HCT116 (cell line): ENCODE data around the gene SERPIND1. TPM values are rescaled to one million over a fixed set of nuclear protein-coding genes. Genes with fewer than 3 reads are reported as not detected.

Experiments
- ATAC-seq: fragments of 200-7000 bp; cut with Tn5 transposase; 2 replicates; pipeline ENCODE4 v1.9.1; 2020; ENCODE audit warnings: mild to moderate bottlenecking, moderate library complexity
- BruUV-seq: library from RNA; stranded (reverse); fragments of 400-500 nt; replicated peaks from 2 replicates; lab custom pipeline; 2021; lab: Mats Ljungman, UMichigan
- CTCF ChIA-PET: fragments of 300-600 bp; sonication (Branson Sonifier 250); formaldehyde crosslinking; loops from one replicate; lab custom pipeline; 2021; ENCODE audit warnings: antibody characterized with exemption; lab: Charles Lee
- POLR2A ChIA-PET: fragments of 300-600, 350-600 bp; sonication (Branson Sonifier 250); formaldehyde crosslinking; loops from one replicate; lab custom pipeline; 2021; ENCODE audit warnings: antibody characterized with exemption; lab: Charles Lee
- RAD21 ChIA-PET, 2 experiments: fragments of 300-600 bp; sonication (Branson Sonifier 250); formaldehyde crosslinking; loops; one replicate each; lab custom pipeline; 2023; ENCODE audit warnings: low total read pairs in 2 of 2; ENCODE audit not compliant: uncharacterized antibody in 2 of 2, unreplicated experiment in 2 of 2, low non-redundant PET in 1 of 2; lab: Charles Lee
- DNase-seq: peaks from one replicate; pipeline ENCODE4 v3.0.0-alpha.2; 2010; ENCODE audit warnings: low read depth, low spot score
- H2AFZ ChIP-seq: fragments of 200-600 bp; shearing (Covaris generic), sonication (generic); 2 replicates; pipeline ENCODE4 v1.6.1; 2017; ENCODE audit warnings: low read depth, mixed run types, mixed read lengths, antibody characterized with exemption, low read length; ENCODE audit not compliant: poor library complexity, severe bottlenecking
- H3K27ac ChIP-seq: 2 replicates; pipeline ENCODE4 v1.5.1; 2012; ENCODE audit warnings: low read depth, low read length
- H3K27me3 ChIP-seq: fragments of 200-600 bp; sonication (generic); 2 replicates; pipeline ENCODE4 v1.6.1; 2016; ENCODE audit warnings: mixed run types, low read length, mixed read lengths; ENCODE audit not compliant: insufficient read depth
- H3K36me3 ChIP-seq, 2 experiments: fragments of 200-500 bp in 1 of 2; fragments of 200-600 bp in 1 of 2; sonication (Bioruptor generic) in 1 of 2; sonication (generic) in 1 of 2; 2 replicates each; pipeline versions ENCODE4 v1.5.1 to v1.6.1; 2014 to 2016; ENCODE audit warnings: low read length in 2 of 2, inconsistent platforms in 1 of 2, mixed read lengths in 1 of 2, mixed run types in 1 of 2; ENCODE audit not compliant: insufficient read depth in 2 of 2, control insufficient read depth in 1 of 2
- H3K4me1 ChIP-seq, 2 experiments: fragments of 200-600 bp in 1 of 2; sonication (generic) in 1 of 2; 2 replicates each; pipeline versions ENCODE4 v1.5.1 to v1.6.1; 2012 to 2017; ENCODE audit warnings: low read length in 2 of 2, inconsistent platforms in 1 of 2, mild to moderate bottlenecking in 1 of 2, mixed read lengths in 1 of 2, mixed run types in 1 of 2, moderate library complexity in 1 of 2; ENCODE audit not compliant: insufficient read depth in 2 of 2, control insufficient read depth in 1 of 2
- H3K4me2 ChIP-seq: fragments of 200-600 bp; sonication (generic); 2 replicates; pipeline ENCODE4 v1.6.1; 2017; ENCODE audit warnings: mixed run types, low read length, mixed read lengths
- H3K4me3 ChIP-seq, 2 experiments: fragments of 200-600 bp in 1 of 2; sonication (generic) in 1 of 2; replicated peaks in 1 of 2; 2 replicates each; pipeline ENCODE4 v1.5.1; 2011 to 2016; ENCODE audit warnings: low read length in 2 of 2, control low read depth in 1 of 2, low read depth in 1 of 2, mild to moderate bottlenecking in 1 of 2, mixed read lengths in 1 of 2, mixed run types in 1 of 2
- H3K79me2 ChIP-seq: fragments of 200-600 bp; sonication (generic); 2 replicates; pipeline ENCODE4 v1.6.1; 2017; ENCODE audit warnings: mild to moderate bottlenecking, mixed run types, low read length, moderate library complexity, mixed read lengths; ENCODE audit not compliant: insufficient read depth
- H3K9ac ChIP-seq: fragments of 200-600 bp; sonication (generic); 2 replicates; pipeline ENCODE4 v1.6.1; 2016; ENCODE audit warnings: low read length, mixed read lengths
- H3K9me2 ChIP-seq: fragments of 200-600 bp; sonication (generic), shearing (Covaris generic); 2 replicates; pipeline ENCODE4 v1.6.1; 2017; ENCODE audit warnings: mixed run types, mild to moderate bottlenecking, moderate library complexity; ENCODE audit not compliant: insufficient read depth
- H3K9me3 ChIP-seq, 2 experiments: fragments of 200-500 bp in 1 of 2; fragments of 200-600 bp in 1 of 2; sonication (Bioruptor generic) in 1 of 2; sonication (generic) in 1 of 2; 2 replicates each; pipeline ENCODE4 v1.6.1; 2014 to 2017; ENCODE audit warnings: low read length in 2 of 2, mixed read lengths in 2 of 2, inconsistent platforms in 1 of 2, low read depth in 1 of 2, mild to moderate bottlenecking in 1 of 2, mixed run types in 1 of 2, moderate library complexity in 1 of 2; ENCODE audit not compliant: control insufficient read depth in 1 of 2, insufficient read depth in 1 of 2
- H4K20me1 ChIP-seq: fragments of 200-600 bp; sonication (generic), shearing (Covaris generic); 2 replicates; pipeline ENCODE4 v1.6.1; 2017; ENCODE audit warnings: mixed run types, mild to moderate bottlenecking, moderate library complexity; ENCODE audit not compliant: insufficient read depth
- ATF3 ChIP-seq: IDR thresholded peaks from 2 replicates; pipeline ENCODE4 v1.6.1; 2012
- CEBPB ChIP-seq: IDR thresholded peaks from 2 replicates; pipeline ENCODE4 v1.6.1; 2012; ENCODE audit warnings: low read depth
- CTCF ChIP-seq, 3 experiments: fragments of 200-600 bp in 1 of 3; sonication (generic) in 1 of 3; IDR thresholded peaks in 2 of 3; conservative IDR thresholded peaks in 1 of 3; 2 replicates each; pipeline ENCODE4 v1.5.1; 2012 to 2017; ENCODE audit warnings: low read depth in 2 of 3, low read length in 2 of 3, antibody characterized with exemption in 1 of 3, borderline replicate concordance in 1 of 3, control low read depth in 1 of 3, mild to moderate bottlenecking in 1 of 3, mixed read lengths in 1 of 3, mixed run types in 1 of 3, moderate library complexity in 1 of 3; ENCODE audit not compliant: insufficient read depth in 1 of 3
- EZH2phosphoT487 ChIP-seq: fragments of 200-600 bp; IDR thresholded peaks from 2 replicates; pipeline ENCODE4 v1.6.1; 2018; ENCODE audit warnings: antibody characterized with exemption, borderline replicate concordance
- FOSL1 ChIP-seq: IDR thresholded peaks from 2 replicates; pipeline ENCODE4 v1.6.1; 2012; ENCODE audit warnings: low read depth
- JUND ChIP-seq: IDR thresholded peaks from 2 replicates; pipeline ENCODE4 v1.6.1; 2012
- MAX ChIP-seq: IDR thresholded peaks from 2 replicates; pipeline ENCODE4 v1.6.1; 2012
- POLR2AphosphoS5 ChIP-seq: IDR thresholded peaks from 2 replicates; pipeline ENCODE4 v1.6.1; 2011; ENCODE audit warnings: mild to moderate bottlenecking, low read depth, low read length, moderate library complexity
- RAD21 ChIP-seq: IDR thresholded peaks from 2 replicates; pipeline ENCODE4 v1.6.1; 2012; ENCODE audit warnings: low read depth, mild to moderate bottlenecking
- SP1 ChIP-seq: IDR thresholded peaks from 2 replicates; pipeline ENCODE4 v1.6.1; 2012; ENCODE audit warnings: low read depth
- YY1 ChIP-seq: IDR thresholded peaks from 2 replicates; pipeline ENCODE4 v1.6.1; 2011; ENCODE audit warnings: low read length, low read depth, moderate library complexity, mild to moderate bottlenecking; ENCODE audit not compliant: insufficient replicate concordance; ENCODE audit errors: extremely low read depth
- ZBTB33 ChIP-seq: IDR thresholded peaks from 2 replicates; pipeline ENCODE4 v1.6.1; 2011; ENCODE audit warnings: mild to moderate bottlenecking, low read length, moderate library complexity; ENCODE audit not compliant: insufficient replicate concordance; ENCODE audit errors: extremely low read depth
- ZFX ChIP-seq: fragments of 450-650 bp; IDR thresholded peaks from 2 replicates; pipeline ENCODE4 v1.6.1; 2017
- ZNF274 ChIP-seq: fragments of 200-500 bp; sonication (Bioruptor generic); IDR thresholded peaks from 2 replicates; pipeline ENCODE4 v1.6.1; 2014; ENCODE audit warnings: mild to moderate bottlenecking, low read depth, low read length, inconsistent platforms
- intact Hi-C: fragments of 100-400 bp; cut with micrococcal nuclease; formaldehyde crosslinking; loops from 2 replicates; pipeline ENCODE4 v1.10.0; 2022
- total RNA-seq: library from RNA; stranded (reverse); gene quantifications from one replicate; pipeline ENCODE4 v1.2.1, GENCODE V29; 2021; ENCODE audit not compliant: unreplicated experiment

Gene SERPIND1
- total RNA-seq, 1 experiment from 2014 or later: 0.25 TPM

GRCh38 chr22:20752873-20753272 lies 21.0 kb upstream of the SERPIND1 start:
- BruUV-seq: no TSS peak
- POLR2A ChIA-PET: no interaction called here
- Histone ChIP-seq H3K4me3 (no peak overlapping the region), H3K9me3 (no peaks in the 10 kb centered on the region), H3K4me2 (no peak overlapping the region), H2AFZ (no peak overlapping the region), H3K79me2 (no peaks in the 10 kb centered on the region), H3K27ac (no peak overlapping the region), H3K9ac (no peak overlapping the region), H3K9me2 (no peaks in the 10 kb centered on the region), H3K27me3 (no peaks in the 10 kb centered on the region), H4K20me1 (no peaks in the 10 kb centered on the region), H3K4me1 (no peaks in the 10 kb centered on the region), H3K36me3 (peaks cover 0 to 4% of the 10 kb centered on the region in 2 experiments; a peak in 2 of 4 replicates)
- intact Hi-C loops: no loop called here
- TF ChIP-seq JUND (no peak), YY1 (no peak), MAX (no peak), SP1 (no peak), CEBPB (no peak), EZH2phosphoT487 (no peak), ZFX (no peak), ZBTB33 (no peak), ZNF274 (no peak), POLR2AphosphoS5 (no peak), CTCF (IDR thresholded peaks at IDR 0.05 in 2 of 3, conservative IDR thresholded peaks at IDR 0.05 in 1 of 3; ENCODE audit: borderline replicate concordance in 1 of 3, insufficient read depth in 1 of 3, low read depth in 2 of 3, low read length in 2 of 3) (no peak), RAD21 (no peak), FOSL1 (no peak), ATF3 (no peak)
- DNase-seq: no peak
- CTCF ChIA-PET: interaction anchor here (0.6 kb wide), 1 partner anchor 122 kb away, joined by 4 read pairs; no protein-coding TSS in a partner anchor
- RAD21 ChIA-PET: no interaction called here
- no peak for ATAC-seq
